Measurements from ENCODE around the gene PMFBP1. TPM values are rescaled to one million over a fixed set of nuclear protein-coding genes. Genes with fewer than 3 reads are reported as not detected.

PMFBP1 gene
- total and polyA plus RNA-seq, 2 of the 4 experiments (the other 2 are of a cell fraction), result under 0.01 TPM; not detected in 1

- no peak for TF ChIP-seq ELK1 (IDR thresholded peaks at IDR 0.05; ENCODE audit: borderline replicate concordance, low read depth, low read length)
- no peak for TF ChIP-seq CTCF (conservative IDR thresholded peaks at IDR 0.05; ENCODE audit: low read depth, low read length)
- no peak for TF ChIP-seq SMC3 (IDR thresholded peaks at IDR 0.05; ENCODE audit: low read depth, low read length)
- no peak for TF ChIP-seq RAD21 (IDR thresholded peaks at IDR 0.05; ENCODE audit: low read length)
- no peak for TF ChIP-seq MAFK (IDR thresholded peaks at IDR 0.05; ENCODE audit: low read depth, low read length)
- no peak for TF ChIP-seq FOS (IDR thresholded peaks at IDR 0.05; ENCODE audit: low read depth, low read length)
- no peak for TF ChIP-seq RCOR1 (IDR thresholded peaks at IDR 0.05; ENCODE audit: insufficient replicate concordance, low read length)
- TF ChIP-seq NFE2L2 (IDR thresholded peaks at IDR 0.05; ENCODE audit: low read depth, low read length), result no peak
- TF ChIP-seq MAZ (IDR thresholded peaks at IDR 0.05; ENCODE audit: borderline replicate concordance, low read depth, low read length), result no peak
- TF ChIP-seq CHD1 (IDR thresholded peaks at IDR 0.05; ENCODE audit: low read depth, low read length), result no peak
- TF ChIP-seq MXI1 (IDR thresholded peaks at IDR 0.05; ENCODE audit: borderline replicate concordance, low read depth, low read length), result no peak
- TF ChIP-seq USF2 (IDR thresholded peaks at IDR 0.05; ENCODE audit: low read depth, low read length), result no peak
- no peak for TF ChIP-seq CEBPB (IDR thresholded peaks at IDR 0.05; ENCODE audit: low read depth, low read length)
- TF ChIP-seq BHLHE40 (IDR thresholded peaks at IDR 0.05; ENCODE audit: low read depth, low read length), result no peak
- no peak for TF ChIP-seq RFX5 (IDR thresholded peaks at IDR 0.05; ENCODE audit: low read depth, low read length)
- H4K91ac ChIP-seq (ENCODE audit: insufficient read depth, low read depth, low read length), result peak overlapping the region; percentile 69; the same call in 1 of the 2 replicates
- peak overlapping the region; percentile 50 for H2AK9ac ChIP-seq (replicated peaks; ENCODE audit: low read depth, low read length, poor library complexity)
- ChIA-PET POLR2A (ENCODE audit: unreplicated experiment) (no interaction called here), CTCF (interaction anchor here (1.6 kb wide), 1 partner anchor 11 kb away, joined by 3 read pairs; no protein-coding TSS in a partner anchor)
- in situ Hi-C loops (cut with MboI; ENCODE audit: low sequenced_read_pairs), result no loop called here
- no TSS peak for BruUV-seq (replicated peaks)
- 0 out of 2 replicates have a peak overlapping the region, but pooled peaks have one; percentile 25 for H3K23ac ChIP-seq (ENCODE audit: low read depth, low read length)
- no peak overlapping the region for H3K18ac ChIP-seq (ENCODE audit: low read depth, low read length)
- no peaks in the 10 kb centered on the region for H3K9me3 ChIP-seq (ENCODE audit: control insufficient read depth, insufficient read depth, low read length)
- H4K8ac ChIP-seq (ENCODE audit: low read depth in 2 of 2, low read length in 2 of 2), result peak overlapping the region; percentile 91 to 98
- H2BK5ac ChIP-seq (ENCODE audit: low read depth, low read length, poor library complexity, severe bottlenecking), result peak overlapping the region; percentile 53
- H2BK15ac ChIP-seq (ENCODE audit: low read depth, low read length), result no peak overlapping the region
- peak overlapping the region; percentile 80 for H3K27ac ChIP-seq (ENCODE audit: insufficient read depth, low read length)
- H2AK5ac ChIP-seq (ENCODE audit: low read depth, low read length), result peak overlapping the region; percentile 66; the same call in 1 of the 2 replicates
- WGBS, 2 experiments (ENCODE audit: extremely low coverage in 2 of 2, insufficient read length in 1 of 2), result 12% methylated on average over 2 of the region's 11 CpGs; no CpG with 5 or more reads in 1 of the 2 experiments
- H3K56ac ChIP-seq (ENCODE audit: extremely low read depth, insufficient read depth, low read length), result peak overlapping the region; percentile 75
- no peak for DNase-seq
- peak overlapping the region; percentile 94 for H4K5ac ChIP-seq (ENCODE audit: low read depth, low read length)
- H3K4me2 ChIP-seq (ENCODE audit: low read depth, low read length), result peak overlapping the region; percentile 90
- H3K9me1 ChIP-seq (ENCODE audit: insufficient read depth, low read length), result peaks cover 5% of the 10 kb centered on the region; the same call in 1 of the 2 replicates
- ATAC-seq (ENCODE audit: low read depth), result peak; percentile 6
- 0 out of 2 replicates have a peak, but pooled peaks cover 2% of the 10 kb centered on the region for H3K4me1 ChIP-seq (ENCODE audit: control insufficient read depth, insufficient read depth, low read length)
- no peak overlapping the region for H2BK120ac ChIP-seq (ENCODE audit: low read depth, low read length)
- no peaks in the 10 kb centered on the region; the same call in 1 of the 2 replicates for H4K20me1 ChIP-seq (ENCODE audit: insufficient read depth, low read length)
- H3K79me1 ChIP-seq (ENCODE audit: low read depth in 1 of 2, low read length in 2 of 2), result peaks cover 12 to 55% of the 10 kb centered on the region in 2 experiments
- intact Hi-C loops (cut with micrococcal nuclease), result loop anchor here (10.0 kb wide), 1 partner anchor 59 kb away; no protein-coding TSS in a partner anchor
- dilution Hi-C loops (cut with HindIII; ENCODE audit: low sequenced_read_pairs, unreplicated experiment), result no loop called here
- H2BK20ac ChIP-seq (ENCODE audit: low read depth, low read length), result no peak overlapping the region
- peaks cover 30% of the 10 kb centered on the region for H3K36me3 ChIP-seq (ENCODE audit: control insufficient read depth, insufficient read depth, low read length)
- H3K14ac ChIP-seq (replicated peaks; ENCODE audit: low read depth, low read length), result peak overlapping the region; percentile 84; the same call in 1 of the 2 replicates
- H2AFZ ChIP-seq (replicated peaks; ENCODE audit: low read length, poor library complexity), result peak overlapping the region; percentile 91
- H3K9ac ChIP-seq (ENCODE audit: low read depth, low read length), result peak overlapping the region; percentile 99
- H3K27me3 ChIP-seq (ENCODE audit: control insufficient read depth, insufficient read depth, low read length), result no peaks in the 10 kb centered on the region
- peak overlapping the region; percentile 96 for H3K4me3 ChIP-seq (ENCODE audit: insufficient read depth, low read depth, low read length)
- H3K4ac ChIP-seq (ENCODE audit: low read depth, low read length), result peak overlapping the region; percentile 88
These were observed 77.7 kb downstream of the PMFBP1 start for GRCh38 chr16:72094266-72094610.

Data from IMR-90 (cell line).